ENCODE results near the gene BLMH. TPM values are rescaled to one million over a fixed set of nuclear protein-coding genes. Genes with fewer than 3 reads are reported as not detected.

The BLMH gene
- total RNA-seq, 4 donors from 2014 or later = 17.0 to 32.4 (median 28.6) TPM

DNA sequence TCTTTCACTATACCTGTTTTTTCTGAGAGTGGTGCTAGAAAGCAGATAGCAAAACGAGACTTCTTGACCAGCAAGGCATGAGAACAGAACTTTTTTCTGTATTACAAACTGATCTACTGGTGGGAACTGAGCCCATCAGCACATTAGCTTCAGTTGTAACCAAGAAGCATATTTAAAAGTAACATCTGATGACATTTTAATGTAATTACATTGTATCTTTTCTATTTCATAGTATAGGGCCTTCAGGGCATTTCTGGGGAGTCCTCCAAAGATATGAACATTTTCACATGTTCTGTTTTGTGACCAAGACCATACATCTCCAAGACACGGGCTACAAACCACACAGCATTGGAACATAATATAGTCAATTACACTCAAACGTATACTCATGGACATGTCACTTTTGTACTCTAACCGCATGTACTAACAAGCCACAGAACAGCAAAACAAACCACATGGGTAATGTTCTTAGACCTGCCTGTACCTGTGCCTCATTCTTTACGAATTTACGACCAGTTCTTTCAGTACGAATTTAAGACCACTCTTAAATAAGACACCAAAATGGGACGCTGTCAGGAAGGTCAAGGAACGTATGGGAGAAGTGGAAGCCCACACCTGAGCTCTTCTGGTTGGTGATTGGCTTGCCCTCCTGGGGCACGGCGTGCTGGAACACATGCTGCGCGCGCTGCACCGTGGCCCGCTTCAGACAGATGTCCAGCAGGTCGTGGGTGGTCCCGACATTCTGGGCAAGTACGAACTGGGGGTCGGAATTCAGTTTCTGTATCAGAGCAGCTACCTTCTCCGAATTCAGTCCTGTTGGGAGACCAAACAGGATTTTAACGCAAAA lies 825 bp downstream of the BLMH start:
- no peak for TF ChIP-seq CTCF (IDR thresholded peaks at IDR 0.05; ENCODE audit: low read depth)

- no peak for TF ChIP-seq CTCF (IDR thresholded peaks at IDR 0.05; ENCODE audit: low read depth)
Measured at GRCh38 chr17:30290077-30290476, 1.7 kb downstream of the BLMH start.

GRCh38 chr17:30279156-30279555 lies 12.6 kb downstream of the BLMH start:
- no peak for TF ChIP-seq CTCF (IDR thresholded peaks at IDR 0.05; ENCODE audit: low read depth)

DNA sequence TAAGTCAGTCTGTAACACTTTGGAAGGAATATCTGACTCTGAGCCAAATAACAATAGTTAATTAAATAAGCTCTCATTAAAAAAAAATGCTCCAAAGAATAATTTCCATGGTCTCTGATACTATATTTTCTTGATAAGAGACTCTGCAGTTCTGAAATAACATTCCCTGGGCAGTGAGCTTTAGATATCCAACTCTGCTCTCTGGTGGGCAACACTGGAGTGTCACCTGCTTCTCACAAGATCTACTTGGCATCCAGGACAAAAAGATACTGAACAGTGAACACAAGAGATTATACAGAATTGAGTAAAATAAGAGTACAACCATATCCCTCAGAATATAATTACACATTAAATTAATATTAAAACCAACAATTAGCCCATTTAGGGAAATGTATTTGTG lies 13.7 kb downstream of the BLMH start:
- no peak for TF ChIP-seq CTCF (IDR thresholded peaks at IDR 0.05; ENCODE audit: low read depth)

DNA sequence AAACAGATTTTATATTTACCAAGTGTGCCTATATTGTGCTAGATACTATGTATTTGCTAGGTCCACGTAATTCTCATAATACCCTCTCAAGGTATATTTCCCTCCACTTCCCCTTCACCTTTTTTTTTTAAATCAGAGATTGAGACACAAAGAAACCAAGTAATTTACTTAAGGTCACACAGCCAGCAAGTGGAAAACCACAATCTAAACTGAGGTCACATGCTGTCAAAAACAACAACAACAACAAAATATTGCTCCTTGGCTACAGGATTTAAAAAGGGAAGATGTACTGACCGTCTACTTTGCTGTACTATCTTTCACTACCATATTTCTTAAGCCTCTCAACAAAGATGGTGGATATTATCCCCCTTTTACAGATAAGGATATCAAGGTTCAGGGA lies 15.8 kb downstream of the BLMH start:
- TF ChIP-seq CTCF (IDR thresholded peaks at IDR 0.05; ENCODE audit: low read depth) = no peak

DNA sequence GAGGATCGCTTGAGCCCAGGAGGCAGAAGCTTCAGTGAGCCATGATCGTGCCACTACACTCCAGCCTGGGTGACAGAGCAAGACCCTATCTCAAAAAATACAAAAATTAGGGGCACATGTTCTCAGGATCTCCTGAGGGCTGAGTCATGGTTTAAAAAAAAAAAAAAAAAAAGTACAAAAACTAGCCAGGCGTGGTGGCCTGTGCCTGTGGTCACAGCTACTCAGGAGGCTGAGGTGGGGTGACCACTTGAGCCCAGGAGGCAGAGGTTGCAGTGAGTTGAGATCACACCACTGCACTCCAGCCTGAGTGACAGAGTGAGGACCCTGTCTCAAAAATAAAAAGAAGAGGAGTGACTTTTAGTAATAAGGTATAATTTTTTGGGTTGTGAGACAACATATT lies 16.9 kb downstream of the BLMH start:
- no peak for TF ChIP-seq CTCF (IDR thresholded peaks at IDR 0.05; ENCODE audit: low read depth)

DNA sequence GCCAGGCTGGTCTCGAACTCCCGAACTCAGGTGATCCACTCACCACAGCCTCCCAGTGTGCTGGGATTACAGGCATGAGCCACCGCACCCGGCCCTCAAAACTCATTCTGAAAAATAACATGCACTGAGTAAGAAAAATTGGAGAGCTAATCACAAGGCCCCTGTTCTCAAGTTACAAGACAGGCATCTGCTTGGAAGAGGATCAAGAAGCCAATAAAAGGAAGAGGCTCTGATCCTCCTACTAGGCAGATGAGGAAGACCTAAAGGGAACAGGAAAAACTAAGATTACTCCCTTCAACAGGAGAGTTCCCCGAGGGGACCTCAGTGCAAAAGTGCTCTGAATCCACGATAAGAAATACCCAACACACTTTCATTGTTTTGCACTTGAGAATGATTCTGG lies 18.4 kb downstream of the BLMH start:
- no peak for TF ChIP-seq CTCF (IDR thresholded peaks at IDR 0.05; ENCODE audit: low read depth)

Measured in subcutaneous adipose tissue (tissue), 4 donors.